ENCODE data around the gene TLR5. TPM values are rescaled to one million over a fixed set of nuclear protein-coding genes. Genes with fewer than 3 reads are reported as not detected.

The TLR5 gene
- total and polyA plus RNA-seq, 2 experiments from 2014 or later, result 2.0 to 2.1 TPM

DNA sequence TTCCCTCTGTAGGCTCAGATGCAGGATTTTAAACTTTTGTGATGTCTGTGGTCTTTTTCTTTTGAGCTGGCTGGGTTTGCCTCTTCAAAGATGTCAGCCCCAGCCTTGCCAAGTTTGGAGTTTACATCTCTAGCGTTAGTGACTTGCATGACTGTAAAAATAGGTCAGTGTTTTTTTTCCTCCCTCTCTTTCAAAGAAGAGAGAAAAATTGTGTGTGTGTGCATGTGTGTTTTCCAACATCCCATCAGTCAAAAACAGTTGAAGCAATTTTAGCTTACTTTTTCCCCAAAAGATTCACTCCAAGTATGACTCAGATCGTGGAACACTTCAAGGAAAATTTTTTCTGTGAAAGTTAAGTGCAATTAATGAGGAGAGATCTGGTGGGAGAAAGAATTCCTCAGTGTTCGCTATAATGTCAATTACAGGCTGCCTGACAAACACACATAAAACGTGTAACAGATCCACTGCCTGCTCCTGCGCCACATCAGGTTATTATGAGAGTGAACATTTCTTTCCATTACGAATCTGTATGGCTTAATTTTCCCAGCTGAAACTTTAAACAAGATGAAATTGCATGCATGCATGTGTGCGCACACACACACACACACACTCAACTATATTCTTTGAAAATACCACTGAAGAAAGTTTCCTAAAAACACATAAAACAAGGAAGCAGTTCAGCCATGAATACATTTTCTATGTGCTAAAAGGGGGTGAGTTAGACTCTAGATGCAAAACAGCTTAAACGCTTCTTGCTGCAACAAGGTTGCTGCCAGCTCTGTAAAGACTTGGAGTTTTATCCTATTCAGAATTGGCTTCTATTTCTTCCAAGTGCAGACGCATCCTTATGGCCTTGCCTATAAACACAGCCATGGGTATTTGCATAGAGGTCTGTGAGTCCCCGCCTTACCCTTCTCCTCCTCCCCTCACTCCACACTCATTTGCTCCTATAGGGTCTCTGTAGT is 55.5 kb downstream of the TLR5 start:
- Histone ChIP-seq H3K27ac (no peak overlapping the region), H3K27me3 (no peaks in the 10 kb centered on the region), H3K4me1 (ENCODE audit: low read depth) (peaks cover 9% of the 10 kb centered on the region), H3K9me3 (ENCODE audit: low read depth) (no peaks in the 10 kb centered on the region), H3K36me3 (no peaks in the 10 kb centered on the region), H3K4me3 (no peak overlapping the region)
- TF ChIP-seq, protein P1, sequence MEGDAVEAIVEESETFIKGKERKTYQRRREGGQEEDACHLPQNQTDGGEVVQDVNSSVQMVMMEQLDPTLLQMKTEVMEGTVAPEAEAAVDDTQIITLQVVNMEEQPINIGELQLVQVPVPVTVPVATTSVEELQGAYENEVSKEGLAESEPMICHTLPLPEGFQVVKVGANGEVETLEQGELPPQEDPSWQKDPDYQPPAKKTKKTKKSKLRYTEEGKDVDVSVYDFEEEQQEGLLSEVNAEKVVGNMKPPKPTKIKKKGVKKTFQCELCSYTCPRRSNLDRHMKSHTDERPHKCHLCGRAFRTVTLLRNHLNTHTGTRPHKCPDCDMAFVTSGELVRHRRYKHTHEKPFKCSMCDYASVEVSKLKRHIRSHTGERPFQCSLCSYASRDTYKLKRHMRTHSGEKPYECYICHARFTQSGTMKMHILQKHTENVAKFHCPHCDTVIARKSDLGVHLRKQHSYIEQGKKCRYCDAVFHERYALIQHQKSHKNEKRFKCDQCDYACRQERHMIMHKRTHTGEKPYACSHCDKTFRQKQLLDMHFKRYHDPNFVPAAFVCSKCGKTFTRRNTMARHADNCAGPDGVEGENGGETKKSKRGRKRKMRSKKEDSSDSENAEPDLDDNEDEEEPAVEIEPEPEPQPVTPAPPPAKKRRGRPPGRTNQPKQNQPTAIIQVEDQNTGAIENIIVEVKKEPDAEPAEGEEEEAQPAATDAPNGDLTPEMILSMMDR (IDR thresholded peaks at IDR 0.05; ENCODE audit: low read depth, low read length), result no peak
- DNase-seq (ENCODE audit: low read depth in 1 of 2, low spot score in 1 of 2), result no peak

GRCh38 chr1:223084464-223084866 is 58.6 kb downstream of the TLR5 start:
- H3K27me3 ChIP-seq, result no peaks in the 10 kb centered on the region
- H3K4me3 ChIP-seq, result no peak overlapping the region
- H3K36me3 ChIP-seq, result no peaks in the 10 kb centered on the region
- peak overlapping the region; percentile 8 for H3K27ac ChIP-seq
- TF ChIP-seq, protein P1 (IDR thresholded peaks at IDR 0.05; ENCODE audit: low read depth, low read length), result no peak
- peak in 1 of 2 donors; percentile 30 for DNase-seq (ENCODE audit: low read depth in 1 of 2, low spot score in 1 of 2)
- no peaks in the 10 kb centered on the region for H3K9me3 ChIP-seq (ENCODE audit: low read depth)
- peaks cover 9% of the 10 kb centered on the region for H3K4me1 ChIP-seq (ENCODE audit: low read depth)

DNA sequence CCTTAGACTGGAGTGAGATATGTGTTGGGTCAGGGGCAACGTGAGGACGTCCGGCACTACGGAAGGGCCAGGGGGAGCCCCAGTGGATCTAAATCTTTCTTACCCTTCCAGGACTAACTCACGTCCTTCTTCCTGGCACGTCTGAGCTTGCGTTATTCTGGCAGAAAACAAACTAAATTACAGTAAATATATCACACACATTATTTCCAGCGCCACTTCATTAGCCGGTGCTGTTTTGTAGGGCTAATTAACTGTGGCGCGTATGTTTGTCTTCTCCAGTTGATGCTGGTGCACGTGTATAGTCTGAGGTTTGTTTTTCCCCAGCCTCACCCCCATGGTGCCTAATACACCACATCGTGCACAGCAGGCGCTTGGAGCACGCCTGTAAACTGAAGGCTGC is 59.2 kb downstream of the TLR5 start:
- Histone ChIP-seq H3K4me3 (no peak overlapping the region), H3K4me1 (ENCODE audit: low read depth) (peaks cover 9% of the 10 kb centered on the region), H3K9me3 (ENCODE audit: low read depth) (no peaks in the 10 kb centered on the region), H3K27ac (no peak overlapping the region), H3K27me3 (no peaks in the 10 kb centered on the region), H3K36me3 (no peaks in the 10 kb centered on the region)
- TF ChIP-seq, protein P1 (IDR thresholded peaks at IDR 0.05; ENCODE audit: low read depth, low read length), result no peak
- DNase-seq (ENCODE audit: low read depth in 1 of 2, low spot score in 1 of 2), result no peak

- no peaks in the 10 kb centered on the region for H3K36me3 ChIP-seq
- no peak overlapping the region for H3K27ac ChIP-seq
- no peak overlapping the region for H3K4me3 ChIP-seq
- H3K9me3 ChIP-seq (ENCODE audit: low read depth), result no peaks in the 10 kb centered on the region
- no peaks in the 10 kb centered on the region for H3K27me3 ChIP-seq
- H3K4me1 ChIP-seq (ENCODE audit: low read depth), result peaks cover 9% of the 10 kb centered on the region
- TF ChIP-seq, protein P1 (IDR thresholded peaks at IDR 0.05; ENCODE audit: low read depth, low read length), result no peak
- no peak for DNase-seq (ENCODE audit: low read depth in 1 of 2, low spot score in 1 of 2)
These were observed 60.1 kb downstream of the TLR5 start for GRCh38 chr1:223082914-223083313.

GRCh38 chr1:223081181-223081994 is 61.7 kb downstream of the TLR5 start:
- H3K9me3 ChIP-seq (ENCODE audit: low read depth), result no peaks in the 10 kb centered on the region
- no peak overlapping the region for H3K4me3 ChIP-seq
- peak overlapping the region; percentile 80 for H3K27ac ChIP-seq
- no peaks in the 10 kb centered on the region for H3K27me3 ChIP-seq
- DNase-seq (ENCODE audit: low read depth in 1 of 2, low spot score in 1 of 2), result peak; percentile 92 to 93
- H3K4me1 ChIP-seq (ENCODE audit: low read depth), result no peaks in the 10 kb centered on the region
- H3K36me3 ChIP-seq, result no peaks in the 10 kb centered on the region
- TF ChIP-seq, protein P1 (IDR thresholded peaks at IDR 0.05; ENCODE audit: low read depth, low read length), result peak; percentile 84
